Neural progenitor cell (in vitro differentiated cells): Measurements from ENCODE around the gene FBXW8.

Source experiments
- EZH2 ChIP-seq: fragments of 200-600 bp; sonication (generic); IDR thresholded peaks from 2 replicates; pipeline ENCODE4 v1.6.1; 2017; ENCODE audit warnings: antibody characterized with exemption, mild to moderate bottlenecking, moderate library complexity
- TF ChIP-seq, protein P1 (sequence below): fragments of 200-600 bp; sonication (generic); IDR thresholded peaks from 2 replicates; pipeline ENCODE4 v1.5.1; 2017; ENCODE audit warnings: antibody characterized with exemption, mild to moderate bottlenecking

DNA sequence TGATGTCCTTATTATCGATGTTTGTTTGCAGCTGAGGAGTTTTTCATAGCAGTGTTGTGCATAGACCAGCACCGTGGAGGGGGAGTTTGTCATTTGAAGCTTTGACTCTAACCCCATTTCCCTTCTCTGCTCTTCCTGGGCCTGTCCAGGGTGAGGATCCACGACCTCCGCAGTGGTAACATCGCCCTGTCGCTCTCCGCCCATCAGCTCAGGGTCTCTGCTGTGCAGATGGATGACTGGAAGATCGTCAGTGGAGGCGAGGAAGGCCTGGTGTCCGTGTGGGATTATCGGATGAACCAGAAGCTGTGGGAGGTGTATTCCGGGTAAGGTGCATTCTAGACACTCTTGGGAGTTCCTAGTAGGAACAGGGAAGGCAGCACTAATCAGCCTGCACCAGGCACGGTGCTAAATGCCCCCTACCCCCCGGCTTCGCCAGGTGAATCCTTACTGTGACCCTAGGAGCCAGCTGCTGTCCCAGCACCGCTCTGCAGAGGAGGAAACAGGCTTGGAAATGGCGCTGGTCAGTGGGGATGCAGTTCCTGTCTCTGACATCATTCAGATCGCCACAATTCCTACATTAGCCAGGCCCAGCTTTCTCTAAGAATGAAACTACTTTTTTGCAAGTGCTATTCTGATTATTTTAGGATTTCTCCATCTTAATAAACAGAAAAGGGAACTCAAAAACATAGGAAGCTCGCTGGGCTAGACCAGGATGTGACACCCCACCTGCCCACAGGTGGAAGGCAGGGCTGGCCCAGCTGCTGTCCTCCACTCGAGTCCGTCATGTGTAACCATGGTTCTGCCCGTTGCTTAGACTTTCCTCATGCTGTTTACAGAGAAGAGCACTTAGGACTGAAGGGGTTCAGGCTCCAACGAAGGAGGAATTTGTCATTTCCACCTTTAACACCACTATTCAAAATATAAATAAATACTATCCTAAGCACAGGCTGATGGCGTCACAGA lies 113.5 kb downstream of the FBXW8 start:
- TF ChIP-seq, protein P1, sequence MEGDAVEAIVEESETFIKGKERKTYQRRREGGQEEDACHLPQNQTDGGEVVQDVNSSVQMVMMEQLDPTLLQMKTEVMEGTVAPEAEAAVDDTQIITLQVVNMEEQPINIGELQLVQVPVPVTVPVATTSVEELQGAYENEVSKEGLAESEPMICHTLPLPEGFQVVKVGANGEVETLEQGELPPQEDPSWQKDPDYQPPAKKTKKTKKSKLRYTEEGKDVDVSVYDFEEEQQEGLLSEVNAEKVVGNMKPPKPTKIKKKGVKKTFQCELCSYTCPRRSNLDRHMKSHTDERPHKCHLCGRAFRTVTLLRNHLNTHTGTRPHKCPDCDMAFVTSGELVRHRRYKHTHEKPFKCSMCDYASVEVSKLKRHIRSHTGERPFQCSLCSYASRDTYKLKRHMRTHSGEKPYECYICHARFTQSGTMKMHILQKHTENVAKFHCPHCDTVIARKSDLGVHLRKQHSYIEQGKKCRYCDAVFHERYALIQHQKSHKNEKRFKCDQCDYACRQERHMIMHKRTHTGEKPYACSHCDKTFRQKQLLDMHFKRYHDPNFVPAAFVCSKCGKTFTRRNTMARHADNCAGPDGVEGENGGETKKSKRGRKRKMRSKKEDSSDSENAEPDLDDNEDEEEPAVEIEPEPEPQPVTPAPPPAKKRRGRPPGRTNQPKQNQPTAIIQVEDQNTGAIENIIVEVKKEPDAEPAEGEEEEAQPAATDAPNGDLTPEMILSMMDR: no peak
- TF ChIP-seq EZH2: no peak
